K562 (cell line): ENCODE results near the gene C4orf50. TPM values are rescaled to one million over a fixed set of nuclear protein-coding genes. Genes with fewer than 3 reads are reported as not detected.

Source experiments
- ATAC-seq: fragments of 200-7000 bp; cut with Tn5 transposase; 3 replicates; pipeline ENCODE4 v1.9.1; 2020; ENCODE audit warnings: moderate library complexity
- BruUV-seq: library from RNA; stranded (reverse); fragments of 400-500 nt; replicated peaks from 2 replicates; lab custom pipeline; 2021; lab: Mats Ljungman, UMichigan
- CTCF ChIA-PET: fragments of 300-600 bp; formaldehyde crosslinking; extraction: SDS; loops from one replicate; lab custom pipeline; 2021; ENCODE audit warnings: low intra/inter-chr PET ratio; lab: Yijun Ruan, JAX
- POLR2A ChIA-PET: fragments of 300-600, 350-650 bp; sonication (Branson Sonifier 250); formaldehyde crosslinking; extraction: SDS; loops from one replicate; lab custom pipeline; 2021; ENCODE audit warnings: antibody characterized with exemption, inconsistent platforms; lab: Yijun Ruan, JAX
- DNase-seq, 4 experiments: peaks; one replicate each; pipeline versions ENCODE4 v3.0.0 to v3.0.0-alpha.2; 2011 to 2018; ENCODE audit warnings: low spot score in 3 of 4, mixed read lengths in 3 of 4; ENCODE audit errors: extremely low read depth in 1 of 4
- FAIRE-seq: peaks from 2 replicates; lab custom pipeline; 2011; peaks lifted over from hg19 to GRCh38; lab: Jason Lieb, UNC
- H2AFZ ChIP-seq: 2 replicates; pipeline ENCODE4 v1.6.0; 2011; ENCODE audit warnings: low read depth, low read length, control low read depth, inconsistent platforms
- H3K27ac ChIP-seq: fragments of 200-600 bp; 3 replicates; pipeline ENCODE4 v1.8.0; 2011; ENCODE audit warnings: low read depth, mild to moderate bottlenecking, control low read depth, inconsistent platforms, low read length, moderate library complexity, mixed read lengths; ENCODE audit errors: extremely low read depth
- H3K27me3 ChIP-seq, 2 experiments: fragments of 300-600 bp in 1 of 2; 2 replicates in 1 of 2; 3 replicates in 1 of 2; pipeline versions ENCODE4 v1.6.0 to v1.8.0; 2011; ENCODE audit warnings: inconsistent platforms in 2 of 2, low read length in 2 of 2, mild to moderate bottlenecking in 1 of 2, mixed read lengths in 1 of 2, moderate library complexity in 1 of 2; ENCODE audit not compliant: control insufficient read depth in 2 of 2, insufficient read depth in 2 of 2
- H3K36me3 ChIP-seq: fragments of 300-600 bp; 3 replicates; pipeline ENCODE4 v1.8.0; 2011; ENCODE audit warnings: mild to moderate bottlenecking, low read length, inconsistent platforms; ENCODE audit not compliant: control insufficient read depth, insufficient read depth
- H3K4me1 ChIP-seq, 2 experiments: fragments of 200-600 bp in 1 of 2; replicated peaks in 1 of 2; 2 replicates in 1 of 2; 3 replicates in 1 of 2; pipeline versions ENCODE4 v1.5.1 to v1.8.0; 2011; ENCODE audit warnings: inconsistent platforms in 2 of 2, low read length in 2 of 2, mild to moderate bottlenecking in 1 of 2, mixed read lengths in 1 of 2, moderate library complexity in 1 of 2; ENCODE audit not compliant: control insufficient read depth in 2 of 2, insufficient read depth in 2 of 2
- H3K4me2 ChIP-seq: 2 replicates; pipeline ENCODE4 v1.6.1; 2011; ENCODE audit warnings: low read length, control low read depth, inconsistent platforms, mixed read lengths; ENCODE audit not compliant: insufficient read depth
- H3K4me3 ChIP-seq: fragments of 200-600 bp; sonication (generic), shearing (Covaris generic); 2 replicates; pipeline ENCODE4 v1.5.1; 2016; ENCODE audit warnings: control low read depth, inconsistent platforms
- H3K79me2 ChIP-seq: fragments of 200-600 bp; 3 replicates; pipeline ENCODE4 v1.8.0; 2011; ENCODE audit warnings: low read length, inconsistent platforms; ENCODE audit not compliant: control insufficient read depth, insufficient read depth
- H3K9ac ChIP-seq, 2 experiments: 2 replicates each; pipeline versions ENCODE4 v1.6.0 to v1.6.1; 2011; ENCODE audit warnings: low read depth in 2 of 2, low read length in 2 of 2, control low read depth in 1 of 2, inconsistent platforms in 1 of 2, mild to moderate bottlenecking in 1 of 2, mixed read lengths in 1 of 2; ENCODE audit not compliant: insufficient read depth in 1 of 2
- H3K9me1 ChIP-seq: one replicate; pipeline ENCODE4 v1.6.0; 2011; ENCODE audit warnings: inconsistent platforms, mild to moderate bottlenecking, low read length, moderate library complexity; ENCODE audit not compliant: control insufficient read depth, insufficient read depth
- H3K9me3 ChIP-seq: replicated peaks from 2 replicates; pipeline ENCODE4 v1.5.1; 2011; ENCODE audit warnings: low read depth, low read length, inconsistent platforms; ENCODE audit not compliant: control insufficient read depth, insufficient read depth
- H4K20me1 ChIP-seq: replicated peaks from 2 replicates; pipeline ENCODE4 v1.6.1; 2011; ENCODE audit warnings: low read length, inconsistent platforms, mixed read lengths; ENCODE audit not compliant: control insufficient read depth, insufficient read depth
- CLOCK ChIP-seq: fragments of 250-450 bp; sonication (Bioruptor Pico); IDR thresholded peaks from 2 replicates; pipeline ENCODE4 v1.4.0; 2020; ENCODE audit warnings: mild to moderate bottlenecking, moderate library complexity, borderline replicate concordance
- CREB3L1 ChIP-seq: fragments of 450-650 bp; IDR thresholded peaks from 2 replicates; pipeline ENCODE4 v1.6.1; 2014; ENCODE audit warnings: low read depth, mild to moderate bottlenecking, moderate library complexity, borderline replicate concordance
- CREB5 ChIP-seq: fragments of 250-450 bp; sonication (Bioruptor Pico); IDR thresholded peaks from 2 replicates; pipeline ENCODE4 v1.5.0; 2020; ENCODE audit warnings: mild to moderate bottlenecking
- DPF2 ChIP-seq: fragments of 450-650 bp; IDR thresholded peaks from 2 replicates; pipeline ENCODE4 v1.6.1; 2016
- EGR1 ChIP-seq: fragments of 450-650 bp; conservative IDR thresholded peaks from 2 replicates; pipeline ENCODE4 v1.6.1; 2017; ENCODE audit warnings: mild to moderate bottlenecking
- GATAD2B ChIP-seq: fragments of 450-650 bp; IDR thresholded peaks from 2 replicates; pipeline ENCODE4 v1.6.1; 2017; ENCODE audit warnings: mild to moderate bottlenecking, borderline replicate concordance
- MTF1 ChIP-seq: fragments of 250-450 bp; sonication (Bioruptor Pico); IDR thresholded peaks from 2 replicates; pipeline ENCODE4 v1.9.0; 2021; ENCODE audit warnings: moderate library complexity, mild to moderate bottlenecking, inconsistent platforms, borderline replicate concordance
- PHB2 ChIP-seq: fragments of 450-650 bp; IDR thresholded peaks from 2 replicates; pipeline ENCODE4 v1.6.1; 2017; ENCODE audit warnings: low read depth
- POLR3G ChIP-seq: IDR thresholded peaks from 2 replicates; pipeline ENCODE4 v1.6.1; 2011; ENCODE audit not compliant: insufficient read length, insufficient replicate concordance; ENCODE audit errors: extremely low read depth
- RFX7 ChIP-seq: fragments of 250-450 bp; sonication (Bioruptor Pico); IDR thresholded peaks from 2 replicates; pipeline ENCODE4 v1.5.1; 2021; ENCODE audit warnings: mild to moderate bottlenecking
- SMARCC2 ChIP-seq: fragments of 450-650 bp; IDR thresholded peaks from 2 replicates; pipeline ENCODE4 v1.6.1; 2017; ENCODE audit warnings: antibody characterized with exemption, moderate library complexity, mild to moderate bottlenecking, low read depth
- SNIP1 ChIP-seq: fragments of 450-650 bp; IDR thresholded peaks from 2 replicates; pipeline ENCODE4 v1.7.1; 2017; ENCODE audit warnings: low read depth, mild to moderate bottlenecking
- SRSF7 ChIP-seq: fragments of 200-400 bp; formaldehyde crosslinking; optimal IDR thresholded peaks from 2 replicates; pipeline ENCODE3; 2017; ENCODE audit warnings: mild to moderate bottlenecking, low read depth, low read length
- THRB ChIP-seq: fragments of 450-650 bp; formaldehyde crosslinking; conservative IDR thresholded peaks from 2 replicates; pipeline ENCODE4 v1.4.0; 2022; ENCODE audit warnings: mild to moderate bottlenecking, missing genetic modification characterization
- USF1 ChIP-seq: sonication (generic); formaldehyde crosslinking; IDR thresholded peaks from 2 replicates; pipeline ENCODE4 v1.9.0; 2022; ENCODE audit warnings: mild to moderate bottlenecking, missing genetic modification reagents
- WGBS: fragments of 100-300 bp; shearing (Covaris generic); methylation state at CpG from one replicate; pipeline ENCODE4 v1.1.6; 2016; ENCODE audit warnings: low coverage, mixed read lengths; ENCODE audit not compliant: insufficient coverage; ENCODE audit errors: missing lambda C conversion rate; 5-methylcytosine and 5-hydroxymethylcytosine counted together
- in situ Hi-C: fragments of 300-500 bp; cut with MboI; formaldehyde crosslinking; loops from 4 replicates; pipeline ENCODE4 v1.15.0; 2018; ENCODE audit warnings: inconsistent platforms, mixed read lengths
- intact Hi-C: fragments of 100-400 bp; cut with micrococcal nuclease; formaldehyde crosslinking; loops from 2 replicates; pipeline ENCODE4 v1.14.2; 2022
- polyA plus RNA-seq, 8 experiments: library from polyadenylated mRNA; depleted of rRNA in 4 of 8; stranded (reverse) in 5 of 8; unstranded in 3 of 8; fragments of >200 nt; fragmentation: Nextera tagmentation in 2 of 8; fragmentation: Illumina TruSeq in 1 of 8; extraction: Ambion mirVana in 2 of 8; extraction: Trizol in 1 of 8; gene quantifications; 2 replicates each; pipeline versions ENCODE4 v1.2.1 to v1.2.3, GENCODE V29; 2011 to 2014; ENCODE audit warnings: inconsistent platforms in 1 of 8, missing spikeins in 1 of 8
- total RNA-seq, 7 experiments: library from RNA; depleted of rRNA in 6 of 7; stranded (reverse); fragments of >200 nt in 6 of 7; fragmentation: Illumina TruSeq in 2 of 7; extraction: Trizol in 2 of 7; gene quantifications; 2 replicates each; pipeline versions ENCODE4 v1.2.1 to v1.2.3, GENCODE V29; 2011 to 2021; ENCODE audit warnings: low replicate concordance in 1 of 7

C4orf50 gene
- total and polyA plus RNA-seq, 9 of the 15 experiments (the other 6 are each of a cell fraction or from before 2014, with no cell fraction given) = not detected

- Histone ChIP-seq H2AFZ (no peak overlapping the region), H3K27me3 (peaks cover 4 to 50% of the 10 kb centered on the region in 2 experiments; a peak in 3 of 5 replicates), H3K9me1 (no peaks in the 10 kb centered on the region), H3K79me2 (no peaks in the 10 kb centered on the region), H3K4me3 (no peak overlapping the region), H3K36me3 (no peaks in the 10 kb centered on the region), H3K27ac (no peak overlapping the region), H3K9me3 (no peaks in the 10 kb centered on the region), H3K4me1 (no peaks in the 10 kb centered on the region), H3K4me2 (no peak overlapping the region), H4K20me1 (no peaks in the 10 kb centered on the region), H3K9ac (no peak overlapping the region)
- DNase-seq (no peak), FAIRE-seq (no peak), ATAC-seq (no peak)
- WGBS = 1% methylated on average over 12 of the region's 12 CpGs
- intact Hi-C loops = no loop called here
- BruUV-seq = no TSS peak
- in situ Hi-C loops = no loop called here
- ChIA-PET CTCF (no interaction called here), POLR2A (no interaction called here)
- TF ChIP-seq CREB5 (CRISPR knock-in tag) (no peak), USF1 (CRISPR knock-in tag) (no peak), EGR1 (no peak), MTF1 (no peak), CLOCK (no peak), SNIP1 (no peak), RFX7 (CRISPR knock-in tag) (no peak), SMARCC2 (no peak), SRSF7 (no peak), GATAD2B (no peak), THRB (CRISPR knock-in tag) (no peak), DPF2 (no peak), CREB3L1 (no peak), POLR3G (no peak), PHB2 (no peak)
Measured at GRCh38 chr4:5865896-5866599, 152.2 kb downstream of the C4orf50 start.
